MV-4-11 (cell line): ENCODE measurements around the gene MPHOSPH6.
A peak's percentile ranks its signal among the peaks of the same experiment; 100 is the strongest.
"Not testable (repeated sequence)": the region's sequence is repeated elsewhere in the genome, so short reads cannot be mapped to it uniquely, and the experiment has no call there.

Source experiments
- DNase-seq: peaks from one replicate; lab custom pipeline; 2025; lab: John Stamatoyannopoulos, UW

MPHOSPH6 gene

GRCh38 chr16:82169861-82170845 is at the start of gene MPHOSPH6:
Gene MPHOSPH6 (minus strand): TSS chr16:82170224. CDS start chr16:82170175, 49 bp downstream.
- DNase-seq, result peak; percentile 81

- no peak for DNase-seq
These were observed 49.3 kb upstream of the MPHOSPH6 start for GRCh38 chr16:82219298-82219697.

- not testable (repeated sequence) for DNase-seq
These were observed 39.3 kb upstream of the MPHOSPH6 start for GRCh38 chr16:82209314-82209713.

GRCh38 chr16:82203198-82203597 is 33.2 kb upstream of the MPHOSPH6 start:
- peak; percentile 44 for DNase-seq

- DNase-seq, result no peak
These were observed 31.9 kb upstream of the MPHOSPH6 start for GRCh38 chr16:82201926-82202325.

GRCh38 chr16:82201351-82201750 is 31.3 kb upstream of the MPHOSPH6 start:
- no peak for DNase-seq

- no peak for DNase-seq
These were observed 29.2 kb upstream of the MPHOSPH6 start for GRCh38 chr16:82199209-82199608.

GRCh38 chr16:82197540-82198240 is 27.7 kb upstream of the MPHOSPH6 start:
- DNase-seq, result no peak

- peak; percentile 86 for DNase-seq
These were observed 26.0 kb upstream of the MPHOSPH6 start for GRCh38 chr16:82195917-82196494.

- DNase-seq, result no peak
These were observed 24.1 kb upstream of the MPHOSPH6 start for GRCh38 chr16:82194086-82194485.

- DNase-seq, result peak; percentile 94
These were observed 22.6 kb upstream of the MPHOSPH6 start for GRCh38 chr16:82192665-82193064.

GRCh38 chr16:82190386-82190785 is 20.4 kb upstream of the MPHOSPH6 start:
- peak; percentile 46 for DNase-seq

GRCh38 chr16:82187829-82188228 is 17.8 kb upstream of the MPHOSPH6 start:
- no peak for DNase-seq

GRCh38 chr16:82185012-82185411 is 15.0 kb upstream of the MPHOSPH6 start:
- no peak for DNase-seq

GRCh38 chr16:82184213-82184612 is 14.2 kb upstream of the MPHOSPH6 start:
- no peak for DNase-seq

- DNase-seq, result peak; percentile 72
These were observed 13.0 kb upstream of the MPHOSPH6 start for GRCh38 chr16:82183004-82183397.

GRCh38 chr16:82182266-82183003 is 12.4 kb upstream of the MPHOSPH6 start:
- no peak for DNase-seq

- no peak for DNase-seq
These were observed 11.6 kb upstream of the MPHOSPH6 start for GRCh38 chr16:82181461-82182185.

GRCh38 chr16:82178352-82178751 is 8.3 kb upstream of the MPHOSPH6 start:
- DNase-seq, result no peak

- no peak for DNase-seq
These were observed 7.5 kb upstream of the MPHOSPH6 start for GRCh38 chr16:82177555-82177954.

GRCh38 chr16:82176204-82176603 is 6.2 kb upstream of the MPHOSPH6 start:
- DNase-seq, result no peak
